Measurements from ENCODE around the gene RAB26. TPM values are rescaled to one million over a fixed set of nuclear protein-coding genes. Genes with fewer than 3 reads are reported as not detected.

The RAB26 gene
- total and polyA plus RNA-seq, 2 donors (not counting 3 experiments of a cell fraction or from before 2014, with no cell fraction given), result 0.91 to 2.0 TPM

- FAIRE-seq, result no peak
- intact Hi-C loops (cut with micrococcal nuclease) (no loop called here), dilution Hi-C loops (cut with MboI; ENCODE audit: extremely low pct_ligation_motif_present, low sequenced_read_pairs) (no loop called here)
- TF ChIP-seq MYC (IDR thresholded peaks at IDR 0.05; ENCODE audit: low read depth, low read length) (no peak), FOS (IDR thresholded peaks at IDR 0.05; ENCODE audit: borderline replicate concordance, insufficient read depth, low read length) (no peak), CTCF (IDR thresholded peaks at IDR 0.05; ENCODE audit: extremely low read depth in 1 of 2, insufficient read depth in 1 of 2, low read depth in 1 of 2, low read length in 2 of 2) (no peak), GATA2 (IDR thresholded peaks at IDR 0.05; ENCODE audit: insufficient read depth, insufficient read length, low read depth, low read length) (no peak), POLR2A (IDR thresholded peaks at IDR 0.05; ENCODE audit: low read depth, low read length) (no peak), MAX (IDR thresholded peaks at IDR 0.05; ENCODE audit: insufficient read depth, insufficient read length) (no peak), EZH2 (IDR thresholded peaks at IDR 0.05; ENCODE audit: borderline replicate concordance, low read depth, low read length, severe bottlenecking) (no peak), POLR2AphosphoS5 (IDR thresholded peaks at IDR 0.05; ENCODE audit: insufficient read depth, low read depth, low read length) (no peak), JUN (IDR thresholded peaks at IDR 0.05; ENCODE audit: borderline replicate concordance, insufficient read depth, insufficient read length, low read depth) (no peak)
- peaks cover 10 to 13% of the 10 kb centered on the region in 2 experiments for H3K27me3 ChIP-seq (ENCODE audit: control insufficient read depth in 2 of 2, insufficient read depth in 2 of 2, low read length in 2 of 2)
- no peak overlapping the region for H3K4me3 ChIP-seq (replicated peaks in 1 of 3; ENCODE audit: insufficient read depth in 1 of 3, low read depth in 1 of 3, low read length in 3 of 3)
- no peaks in the 10 kb centered on the region for H3K36me3 ChIP-seq (ENCODE audit: control insufficient read depth in 2 of 2, extremely low read depth in 1 of 2, insufficient read depth in 2 of 2, low read length in 2 of 2)
- H3K27ac ChIP-seq (ENCODE audit: insufficient read depth, low read depth, low read length), result no peak overlapping the region
- no peaks in the 10 kb centered on the region for H3K4me1 ChIP-seq (ENCODE audit: control insufficient read depth, extremely low read depth, insufficient read depth, low read length)
- DNase-seq (ENCODE audit: low read depth, low spot score), result no peak
- H3K9me3 ChIP-seq (replicated peaks; ENCODE audit: control insufficient read depth, insufficient read depth, low read length), result no peaks in the 10 kb centered on the region
- no peak overlapping the region for H3K4me2 ChIP-seq (ENCODE audit: insufficient read depth, low read length)
- H4K20me1 ChIP-seq (replicated peaks; ENCODE audit: control insufficient read depth, extremely low read depth, insufficient read depth, low read length), result no peaks in the 10 kb centered on the region
- no peak overlapping the region for H3K9ac ChIP-seq (replicated peaks; ENCODE audit: extremely low read depth, insufficient read depth, low read length)
- CTCF ChIA-PET, result no interaction called here
- POLR2A ChIA-PET, result interaction anchor here (0.9 kb wide), 1 partner anchor 36 kb away, joined by 4 read pairs; the partner anchor contains the start of gene TRAF7
- BruUV-seq (replicated peaks), result no TSS peak
- H3K79me2 ChIP-seq (ENCODE audit: control insufficient read depth, insufficient read depth, low read length), result no peaks in the 10 kb centered on the region
- no peaks in the 10 kb centered on the region for H3K9me1 ChIP-seq (replicated peaks; ENCODE audit: control insufficient read depth, extremely low read depth, insufficient read depth, low read length)
- H2AFZ ChIP-seq (ENCODE audit: low read depth, low read length), result no peak overlapping the region
Measured at GRCh38 chr16:2191446-2191706, 43.0 kb downstream of the RAB26 start.
